ENCODE measurements around the gene USP50. TPM values are rescaled to one million over a fixed set of nuclear protein-coding genes. Genes with fewer than 3 reads are reported as not detected.

USP50 gene
- total and polyA plus RNA-seq, 2 donors (not counting 3 experiments of a cell fraction or from before 2014, with no cell fraction given): not detected

- Histone ChIP-seq H2AFZ (ENCODE audit: low read depth, low read length) (no peak overlapping the region), H4K20me1 (replicated peaks; ENCODE audit: control insufficient read depth, extremely low read depth, insufficient read depth, low read length) (no peaks in the 10 kb centered on the region), H3K4me1 (ENCODE audit: control insufficient read depth, extremely low read depth, insufficient read depth, low read length) (no peaks in the 10 kb centered on the region), H3K79me2 (ENCODE audit: control insufficient read depth, insufficient read depth, low read length) (no peaks in the 10 kb centered on the region), H3K4me2 (ENCODE audit: insufficient read depth, low read length) (no peak overlapping the region), H3K9ac (replicated peaks; ENCODE audit: extremely low read depth, insufficient read depth, low read length) (no peak overlapping the region), H3K27me3 (ENCODE audit: control insufficient read depth in 2 of 2, insufficient read depth in 2 of 2, low read length in 2 of 2) (no peaks in the 10 kb centered on the region), H3K9me3 (replicated peaks; ENCODE audit: control insufficient read depth, insufficient read depth, low read length) (no peaks in the 10 kb centered on the region), H3K27ac (ENCODE audit: insufficient read depth, low read depth, low read length) (no peak overlapping the region), H3K4me3 (replicated peaks in 1 of 3; ENCODE audit: insufficient read depth in 1 of 3, low read depth in 1 of 3, low read length in 3 of 3) (no peak overlapping the region), H3K36me3 (ENCODE audit: control insufficient read depth in 2 of 2, extremely low read depth in 1 of 2, insufficient read depth in 2 of 2, low read length in 2 of 2) (peaks cover 3 to 4% of the 10 kb centered on the region in 2 experiments), H3K9me1 (replicated peaks; ENCODE audit: control insufficient read depth, extremely low read depth, insufficient read depth, low read length) (no peaks in the 10 kb centered on the region)
- DNase-seq (ENCODE audit: low read depth, low spot score) (no peak), FAIRE-seq (no peak)
- no peak for TF ChIP-seq POLR2AphosphoS5 (IDR thresholded peaks at IDR 0.05; ENCODE audit: insufficient read depth, low read depth, low read length)
- no peak for TF ChIP-seq POLR2A (IDR thresholded peaks at IDR 0.05; ENCODE audit: low read depth, low read length)
- TF ChIP-seq JUN (IDR thresholded peaks at IDR 0.05; ENCODE audit: borderline replicate concordance, insufficient read depth, insufficient read length, low read depth): no peak
- no peak for TF ChIP-seq FOS (IDR thresholded peaks at IDR 0.05; ENCODE audit: borderline replicate concordance, insufficient read depth, low read length)
- no peak for TF ChIP-seq GATA2 (IDR thresholded peaks at IDR 0.05; ENCODE audit: insufficient read depth, insufficient read length, low read depth, low read length)
- no peak for TF ChIP-seq EZH2 (IDR thresholded peaks at IDR 0.05; ENCODE audit: borderline replicate concordance, low read depth, low read length, severe bottlenecking)
- TF ChIP-seq MYC (IDR thresholded peaks at IDR 0.05; ENCODE audit: low read depth, low read length): no peak
- TF ChIP-seq MAX (IDR thresholded peaks at IDR 0.05; ENCODE audit: insufficient read depth, insufficient read length): no peak
- TF ChIP-seq CTCF (IDR thresholded peaks at IDR 0.05; ENCODE audit: extremely low read depth in 1 of 2, insufficient read depth in 1 of 2, low read depth in 1 of 2, low read length in 2 of 2): no peak
- POLR2A ChIA-PET: no interaction called here
- dilution Hi-C loops (cut with MboI; ENCODE audit: extremely low pct_ligation_motif_present, low sequenced_read_pairs) (no loop called here), intact Hi-C loops (cut with micrococcal nuclease) (no loop called here)
- BruUV-seq (replicated peaks): no TSS peak
- CTCF ChIA-PET: no interaction called here
Observed at GRCh38 chr15:50476143-50476542, 70.3 kb downstream of the USP50 start.
